GM23248 (cell line): ENCODE data around the gene PEAK3. TPM values are rescaled to one million over a fixed set of nuclear protein-coding genes. Genes with fewer than 3 reads are reported as not detected.

Experiments
- DNase-seq: peaks from one replicate; pipeline ENCODE4 v3.0.0-alpha.2; 2015
- H2AFZ ChIP-seq: fragments of 200-600 bp; sonication (generic); 2 replicates; pipeline ENCODE4 v1.6.1; 2016; ENCODE audit warnings: antibody characterized with exemption
- H3F3A ChIP-seq: fragments of 200-600 bp; sonication (generic); 2 replicates; pipeline ENCODE4 v1.6.1; 2016; ENCODE audit warnings: mild to moderate bottlenecking, antibody characterized with exemption, mixed run types; ENCODE audit not compliant: insufficient read depth
- H3K27ac ChIP-seq: fragments of 200-600 bp; sonication (generic); 2 replicates; pipeline ENCODE4 v1.5.1; 2016; ENCODE audit warnings: mild to moderate bottlenecking
- H3K27me3 ChIP-seq: fragments of 200-600 bp; sonication (generic); replicated peaks from 2 replicates; pipeline ENCODE4 v1.6.1; 2016; ENCODE audit warnings: mild to moderate bottlenecking; ENCODE audit not compliant: insufficient read depth
- H3K36me3 ChIP-seq: fragments of 200-600 bp; sonication (generic); 2 replicates; pipeline ENCODE4 v1.6.1; 2016; ENCODE audit warnings: low read depth, mild to moderate bottlenecking
- H3K4me1 ChIP-seq: fragments of 200-600 bp; sonication (generic); 2 replicates; pipeline ENCODE4 v1.6.1; 2016; ENCODE audit warnings: mild to moderate bottlenecking; ENCODE audit not compliant: insufficient read depth
- H3K4me2 ChIP-seq: fragments of 200-600 bp; sonication (generic); one replicate; pipeline ENCODE4 v1.6.1; 2016; ENCODE audit warnings: mild to moderate bottlenecking; ENCODE audit not compliant: unreplicated experiment
- H3K4me3 ChIP-seq: fragments of 200-600 bp; sonication (generic); 2 replicates; pipeline ENCODE4 v1.5.1; 2016; ENCODE audit warnings: mild to moderate bottlenecking
- H3K79me2 ChIP-seq: fragments of 200-600 bp; sonication (generic); 2 replicates; pipeline ENCODE4 v1.6.1; 2016; ENCODE audit warnings: mild to moderate bottlenecking; ENCODE audit not compliant: insufficient read depth
- H3K9ac ChIP-seq: fragments of 200-600 bp; sonication (generic); 2 replicates; pipeline ENCODE4 v1.6.1; 2016; ENCODE audit warnings: mild to moderate bottlenecking
- H3K9me2 ChIP-seq: fragments of 200-600 bp; sonication (generic); 2 replicates; pipeline ENCODE4 v1.6.1; 2016; ENCODE audit warnings: mixed run types, mild to moderate bottlenecking, moderate library complexity; ENCODE audit not compliant: insufficient read depth
- H3K9me3 ChIP-seq: fragments of 200-600 bp; sonication (generic); one replicate; pipeline ENCODE4 v1.6.1; 2017; ENCODE audit warnings: low read depth
- H4K20me1 ChIP-seq: fragments of 200-600 bp; sonication (generic); 2 replicates; pipeline ENCODE4 v1.6.0; 2016; ENCODE audit not compliant: insufficient read depth
- EZH2 ChIP-seq: fragments of 200-600 bp; sonication (generic); IDR thresholded peaks from 2 replicates; pipeline ENCODE4 v1.6.1; 2018; ENCODE audit warnings: antibody characterized with exemption, mild to moderate bottlenecking; ENCODE audit not compliant: insufficient read depth, poor library complexity, severe bottlenecking
- EZH2phosphoT487 ChIP-seq: fragments of 200-600 bp; sonication (generic); IDR thresholded peaks from 2 replicates; pipeline ENCODE4 v1.6.1; 2018; ENCODE audit warnings: antibody characterized with exemption, moderate library complexity, mild to moderate bottlenecking, low read depth; ENCODE audit not compliant: insufficient read depth
- WGBS, 2 experiments: methylation state at CpG; one replicate each; pipeline ENCODE4 v1.1.6; 2015 to 2017; ENCODE audit warnings: low lambda C conversion rate in 2 of 2, low coverage in 1 of 2; ENCODE audit errors: missing lambda C conversion rate in 2 of 2; 5-methylcytosine and 5-hydroxymethylcytosine counted together
- in situ Hi-C: fragments of 300-500 bp; cut with MboI; formaldehyde crosslinking; loops from 2 replicates; pipeline ENCODE4 v1.15.0; 2020
- microRNA counts: library from miRNA; unstranded; fragments of <30 nt; microRNA quantifications from one replicate; lab custom pipeline; 2016
- microRNA-seq: library from miRNA; unstranded; fragments of <30 nt; microRNA quantifications from one replicate; pipeline ENCODE4, GENCODE V29; 2016; ENCODE audit warnings: borderline number of aligned reads
- polyA plus RNA-seq: library from polyadenylated mRNA; unstranded; fragments of >200 nt; fragmentation: Nextera tagmentation; extraction: Ambion mirVana; gene quantifications from 2 replicates; pipeline ENCODE4 v1.2.1, GENCODE V29; 2016
- small RNA-seq: library from RNA; depleted of rRNA; stranded (forward); fragments of <200 nt; gene quantifications from one replicate; pipeline ENCODE3, GENCODE V24; 2014; ENCODE audit warnings: low read depth, low replicate concordance
- total RNA-seq: library from RNA; depleted of rRNA; stranded (reverse); fragments of >200 nt; shearing (Covaris generic); gene quantifications from 2 replicates; pipeline ENCODE4 v1.2.3, GENCODE V29; 2014; rRNA removed

The PEAK3 gene
- total and polyA plus RNA-seq, 2 experiments from 2014 or later: not detected

DNA sequence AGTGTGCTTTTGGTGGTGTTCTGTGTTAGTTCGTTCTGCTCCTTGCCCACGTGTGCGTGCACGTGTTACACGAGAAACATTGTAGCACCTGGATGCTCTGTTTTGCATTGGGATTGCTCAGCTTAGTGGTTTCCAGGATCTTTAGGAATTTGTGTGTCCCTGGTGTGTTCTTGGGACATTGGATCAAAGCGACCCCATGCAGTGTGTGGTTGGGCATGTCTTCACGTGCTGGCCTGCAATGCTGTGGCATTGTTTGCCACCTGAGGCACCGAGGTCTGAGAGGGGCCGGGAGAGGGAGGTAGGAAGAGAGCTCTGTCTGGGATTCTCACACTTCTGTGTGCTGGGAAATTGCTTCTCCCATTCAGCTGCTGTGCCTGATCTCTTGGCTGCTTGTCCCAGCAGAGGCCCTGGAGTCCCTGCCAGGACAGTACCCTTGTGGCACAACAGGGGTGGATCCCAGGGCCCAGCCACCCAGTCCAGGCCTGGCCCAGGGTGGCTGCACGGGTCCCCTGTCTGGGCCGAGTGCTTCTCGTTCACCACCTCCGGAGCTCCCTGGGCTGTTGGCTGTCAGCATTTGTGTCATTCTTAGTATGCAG, 57.1 kb downstream of the PEAK3 start:
- in situ Hi-C loops: no loop called here
- no peaks in the 10 kb centered on the region for H3K27me3 ChIP-seq
- no peak for TF ChIP-seq EZH2phosphoT487
- TF ChIP-seq EZH2: no peak

More for the DNA sequence above, 57.1 kb downstream of the PEAK3 start:
- Histone ChIP-seq H3K4me2 (no peak overlapping the region), H3K9me2 (no peaks in the 10 kb centered on the region), H3K9ac (no peak overlapping the region), H3K9me3 (no peaks in the 10 kb centered on the region), H3K79me2 (peaks cover 13% of the 10 kb centered on the region; the same call in 1 of the 2 replicates), H4K20me1 (no peaks in the 10 kb centered on the region), H3F3A (no peaks in the 10 kb centered on the region), H3K36me3 (peaks cover 2% of the 10 kb centered on the region; the same call in 1 of the 2 replicates), H3K4me3 (no peak overlapping the region), H3K4me1 (no peaks in the 10 kb centered on the region), H3K27ac (no peak overlapping the region), H2AFZ (no peak overlapping the region)
- no peak for DNase-seq
- 88 to 90% methylated on average over 13 of the region's 13 CpGs for WGBS, 2 experiments

MicroRNA genes within 50 kb of the gene (microRNA counts, 767-probe panel; counts per million panel counts)
- microRNA hsa-miR-1227 (lab: Ali Mortazavi, UCI): 447 counts per million, percentile 86 among the panel's probes with 10 or more counts

Small RNA genes lying within 50 kb of the gene (microRNA-seq; reads per million reads assigned to microRNA genes)
- gene MIR1227 (4.1 reads per million), gene MIR4321 (not detected)

Small RNA genes lying within 50 kb of the gene (small RNA-seq; reads per million reads assigned to genes)
- gene MIR1227: not detected

Other genes starting within 250 kb of the PEAK3 start
- 78.6 and 83.2 TPM in 2 replicates for gene MKNK2, start 230.9 kb downstream of the PEAK3 start, total RNA-seq
- gene MKNK2, start 230.9 kb downstream of the PEAK3 start, polyA plus RNA-seq: 28.9 and 37.6 TPM in 2 replicates
- gene MOB3A, start 185.8 kb downstream of the PEAK3 start, total RNA-seq: 38.7 and 53.1 TPM in 2 replicates
- 53.7 and 57.0 TPM in 2 replicates for gene MOB3A, start 185.8 kb downstream of the PEAK3 start, polyA plus RNA-seq
- gene IZUMO4, start 185.3 kb downstream of the PEAK3 start, total RNA-seq: 1.6 and 2.3 TPM in 2 replicates
- gene IZUMO4, start 185.3 kb downstream of the PEAK3 start, polyA plus RNA-seq: 0.89 and 1.5 TPM in 2 replicates
- gene AP3D1, start 130.6 kb downstream of the PEAK3 start, total RNA-seq: 95.4 and 97.6 TPM in 2 replicates
- gene AP3D1, start 130.6 kb downstream of the PEAK3 start, polyA plus RNA-seq: 65.2 and 79.0 TPM in 2 replicates
- 4.3 and 4.4 TPM in 2 replicates for gene DOT1L, start 118.2 kb downstream of the PEAK3 start, total RNA-seq
- gene DOT1L, start 118.2 kb downstream of the PEAK3 start, polyA plus RNA-seq: 4.0 and 5.3 TPM in 2 replicates
- 68.3 and 85.1 TPM in 2 replicates for gene PLEKHJ1, start 45.8 kb downstream of the PEAK3 start, total RNA-seq
- gene PLEKHJ1, start 45.8 kb downstream of the PEAK3 start, polyA plus RNA-seq: 62.3 and 69.5 TPM in 2 replicates
- gene SF3A2, start 45.4 kb downstream of the PEAK3 start, total RNA-seq: 20.9 and 26.7 TPM in 2 replicates
- gene SF3A2, start 45.4 kb downstream of the PEAK3 start, polyA plus RNA-seq: 13.7 and 16.8 TPM in 2 replicates
- not detected in 2 replicates for gene AMH, start 32.9 kb downstream of the PEAK3 start, total RNA-seq
- gene AMH, start 32.9 kb downstream of the PEAK3 start, polyA plus RNA-seq: not detected in 2 replicates
- gene JSRP1, start 25.8 kb downstream of the PEAK3 start, total RNA-seq: not detected in 2 replicates
- gene JSRP1, start 25.8 kb downstream of the PEAK3 start, polyA plus RNA-seq: 0.41 TPM in 1 of 2 replicates, not detected in the other
- not detected in 2 replicates for gene LINGO3, start 26.0 kb upstream of the PEAK3 start, total RNA-seq
- gene LINGO3, start 26.0 kb upstream of the PEAK3 start, polyA plus RNA-seq: not detected in 2 replicates
- gene LSM7, start 46.4 kb upstream of the PEAK3 start, total RNA-seq: 87.0 and 118 TPM in 2 replicates
- 91.4 and 102 TPM in 2 replicates for gene LSM7, start 46.4 kb upstream of the PEAK3 start, polyA plus RNA-seq
- 43.0 and 61.0 TPM in 2 replicates for gene SPPL2B, start 46.5 kb upstream of the PEAK3 start, total RNA-seq
- 38.6 and 38.9 TPM in 2 replicates for gene SPPL2B, start 46.5 kb upstream of the PEAK3 start, polyA plus RNA-seq
- gene TMPRSS9, start 78.1 kb upstream of the PEAK3 start, total RNA-seq: not detected in 2 replicates
- gene TMPRSS9, start 78.1 kb upstream of the PEAK3 start, polyA plus RNA-seq: 0.28 TPM in 1 of 2 replicates, not detected in the other
- 56.4 and 57.6 TPM in 2 replicates for gene TIMM13, start 145.4 kb upstream of the PEAK3 start, total RNA-seq
- gene TIMM13, start 145.4 kb upstream of the PEAK3 start, polyA plus RNA-seq: 143 and 161 TPM in 2 replicates
- gene LMNB2, start 174.8 kb upstream of the PEAK3 start, total RNA-seq: 93.7 and 119 TPM in 2 replicates
- gene LMNB2, start 174.8 kb upstream of the PEAK3 start, polyA plus RNA-seq: 25.2 and 25.9 TPM in 2 replicates
- gene GADD45B, start 194.0 kb upstream of the PEAK3 start, total RNA-seq: 89.7 TPM in 2 replicates
- gene GADD45B, start 194.0 kb upstream of the PEAK3 start, polyA plus RNA-seq: 95.0 and 96.1 TPM in 2 replicates